Psoas muscle (tissue), 8 donors: Measurements from ENCODE around the gene WNT3. TPM values are rescaled to one million over a fixed set of nuclear protein-coding genes. Genes with fewer than 3 reads are reported as not detected.
A peak's percentile ranks its signal among the peaks of the same experiment; 100 is the strongest.
"Not testable (repeated sequence)": the region's sequence is repeated elsewhere in the genome, so short reads cannot be mapped to it uniquely, and the experiment has no call there.

Source experiments
- ATAC-seq, 4 donors: fragments of 200-7000 bp; cut with Tn5 transposase; one replicate each; pipeline ENCODE4 v1.9.1; 2020; ENCODE audit warnings: moderate library complexity in 3 of 4, mild to moderate bottlenecking in 2 of 4
- DNase-seq, 2 donors: peaks; one replicate each; pipeline ENCODE4 v3.0.0-alpha.2; 2020
- H3K27ac ChIP-seq: fragments of 200-600 bp; one replicate; pipeline ENCODE4 v1.8.0; 2022
- H3K27me3 ChIP-seq, 3 donors: fragments of 200-600 bp in 1 of 3; one replicate each; pipeline versions ENCODE4 v1.6.1 to v1.8.0; 2013 to 2022; ENCODE audit warnings: low read length in 2 of 3, mild to moderate bottlenecking in 2 of 3, moderate library complexity in 1 of 3; ENCODE audit not compliant: insufficient read depth in 3 of 3
- H3K36me3 ChIP-seq, 2 donors: fragments of 200-600 bp in 1 of 2; one replicate each; pipeline versions ENCODE4 v1.6.1 to v1.8.0; 2013 to 2022; ENCODE audit warnings: low read depth in 1 of 2, mild to moderate bottlenecking in 1 of 2, moderate library complexity in 1 of 2; ENCODE audit not compliant: insufficient read depth in 1 of 2
- H3K4me1 ChIP-seq: fragments of 200-600 bp; one replicate; pipeline ENCODE4 v1.8.0; 2022
- H3K4me3 ChIP-seq: fragments of 200-600 bp; one replicate; pipeline ENCODE4 v1.8.0; 2022; ENCODE audit warnings: mild to moderate bottlenecking
- H3K9me3 ChIP-seq: fragments of 200-600 bp; one replicate; pipeline ENCODE4 v1.8.0; 2022
- CTCF ChIP-seq: fragments of 200-600 bp; IDR thresholded peaks from one replicate; pipeline ENCODE4 v1.8.0; 2022; ENCODE audit warnings: antibody characterized with exemption
- WGBS, 3 donors: extraction: QIAGEN DNeasy Blood & Tissue Kit; methylation state at CpG; one replicate each; pipeline versions ENCODE4 v1.1.6 to v1.1.7; 2013; 5-methylcytosine and 5-hydroxymethylcytosine counted together
- intact Hi-C, 2 donors: fragments of 100-400 bp; cut with DNase I; formaldehyde crosslinking; loops; one replicate each; pipeline versions ENCODE4 v1.11.0 to v1.14.2; 2022
- polyA plus RNA-seq, 3 donors: library from polyadenylated mRNA; stranded (reverse); fragments of 200-250 nt; gene quantifications; one replicate each; pipeline ENCODE4 v1.2.3, GENCODE V29; 2013
- total RNA-seq, 4 donors: library from RNA; stranded (reverse); fragmentation: NEBNext Ultra II Directional in 2 of 4; extraction: Animal tissue kit (Norgen Biotek cat#: 25700) in 2 of 4; gene quantifications; one replicate each; pipeline versions ENCODE4 v1.2.1 to v1.2.4, GENCODE V29; 2021 to 2023
- donor health status: healthy with polysubstance abuse.
- donor health status: DM: no; HTN: no; CAD: no; lungs with moderate emphysema.
- donor health status: Bipolar disorder and iron deficiency.
- donor health status: healthy.
- donor health status: DM: yes; HTN: yes; CAD: no.
- donor health status: DM: no; HTN: no; CAD: no.
- donor health status: DM: no; HTN: no; CAD: no.
- donor health status: DM: yes; HTN: yes; CAD: no.

WNT3 gene
- total and polyA plus RNA-seq, 7 donors = 0.06 to 0.36 (median 0.10) TPM; not detected in 2

- Histone ChIP-seq H3K9me3 (no peaks in the 10 kb centered on the region), H3K4me1 (peaks cover 6% of the 10 kb centered on the region), H3K27ac (no peak overlapping the region), H3K27me3 (peaks cover 0 to 51% (median 16%) of the 10 kb centered on the region in 3 donors), H3K4me3 (peak overlapping the region; percentile 61), H3K36me3 (no peaks in the 10 kb centered on the region)
- DNase-seq = peak in 1 of 2 donors; percentile 33
- intact Hi-C loops = loop anchor here in 1 of 2 donors (5.0 kb wide), 1 partner anchor 49 kb away; no protein-coding TSS in a partner anchor
- ATAC-seq = peak; percentile 39 to 64 (median 48)
- 6 to 13% (median 6%) methylated on average over 28 to 73 of the region's 73 CpGs for WGBS, 3 donors
- no peak for TF ChIP-seq CTCF
These were observed 47.5 kb downstream of the WNT3 start for GRCh38 chr17:46770818-46771560.

- DNase-seq (no peak), ATAC-seq (peak in 1 of 4 donors; percentile 17)
- TF ChIP-seq CTCF = no peak
- H3K4me1 ChIP-seq = peaks cover 6% of the 10 kb centered on the region
- H3K27me3 ChIP-seq = peaks cover 0 to 50% (median 16%) of the 10 kb centered on the region in 3 donors
- intact Hi-C loops = loop anchor here in 1 of 2 donors (5.0 kb wide), 1 partner anchor 48 kb away; no protein-coding TSS in a partner anchor
- H3K4me3 ChIP-seq = peak overlapping the region; percentile 61
- no peaks in the 10 kb centered on the region for H3K9me3 ChIP-seq
- no peaks in the 10 kb centered on the region for H3K36me3 ChIP-seq
- 63 to 75% (median 74%) methylated on average over 14 of the region's 14 CpGs for WGBS, 3 donors
- no peak overlapping the region for H3K27ac ChIP-seq
These were observed 48.1 kb downstream of the WNT3 start for GRCh38 chr17:46770439-46770817.

- 13 to 18% (median 15%) methylated on average over 44 to 56 of the region's 56 CpGs for WGBS, 3 donors
- H3K9me3 ChIP-seq = no peaks in the 10 kb centered on the region
- H3K27ac ChIP-seq = no peak overlapping the region
- TF ChIP-seq CTCF = no peak
- peak in 1 of 2 donors; percentile 25 for DNase-seq
- H3K36me3 ChIP-seq = no peaks in the 10 kb centered on the region
- peaks cover 6% of the 10 kb centered on the region for H3K4me1 ChIP-seq
- H3K27me3 ChIP-seq = peaks cover 0 to 50% (median 14%) of the 10 kb centered on the region in 3 donors
- peak overlapping the region; percentile 54 for H3K4me3 ChIP-seq
- intact Hi-C loops = loop anchor here in 1 of 2 donors (5.0 kb wide), 1 partner anchor 47 kb away; no protein-coding TSS in a partner anchor
- ATAC-seq = peak in 2 of 4 donors; percentile 28 to 34
These were observed 48.7 kb downstream of the WNT3 start for GRCh38 chr17:46769531-46770438.

GRCh38 chr17:46768896-46769295 lies 49.6 kb downstream of the WNT3 start:
- DNase-seq, ATAC-seq, H3K36me3 ChIP-seq, H3K9me3 ChIP-seq, H3K4me3 ChIP-seq, H3K27ac ChIP-seq, H3K4me1 ChIP-seq, intact Hi-C loops: not testable (repeated sequence)
- WGBS, 3 donors = 94 to 97% (median 96%) methylated on average over 14 of the region's 14 CpGs
- peaks cover 0 to 50% (median 14%) of the 10 kb centered on the region in 3 donors for H3K27me3 ChIP-seq

- no peaks in the 10 kb centered on the region for H3K9me3 ChIP-seq
- no peak overlapping the region for H3K4me3 ChIP-seq
- WGBS, 3 donors = 92 to 95% (median 93%) methylated on average over 15 of the region's 15 CpGs
- peaks cover 0 to 50% (median 14%) of the 10 kb centered on the region in 3 donors for H3K27me3 ChIP-seq
- H3K4me1 ChIP-seq = peaks cover 6% of the 10 kb centered on the region
- no peak overlapping the region for H3K27ac ChIP-seq
- ATAC-seq (no peak), DNase-seq (no peak)
- TF ChIP-seq CTCF = no peak
- intact Hi-C loops = no loop called here
- H3K36me3 ChIP-seq = no peaks in the 10 kb centered on the region
These were observed 50.0 kb downstream of the WNT3 start for GRCh38 chr17:46768540-46768870.
